ENCODE data around the gene CALML5.

DNA sequence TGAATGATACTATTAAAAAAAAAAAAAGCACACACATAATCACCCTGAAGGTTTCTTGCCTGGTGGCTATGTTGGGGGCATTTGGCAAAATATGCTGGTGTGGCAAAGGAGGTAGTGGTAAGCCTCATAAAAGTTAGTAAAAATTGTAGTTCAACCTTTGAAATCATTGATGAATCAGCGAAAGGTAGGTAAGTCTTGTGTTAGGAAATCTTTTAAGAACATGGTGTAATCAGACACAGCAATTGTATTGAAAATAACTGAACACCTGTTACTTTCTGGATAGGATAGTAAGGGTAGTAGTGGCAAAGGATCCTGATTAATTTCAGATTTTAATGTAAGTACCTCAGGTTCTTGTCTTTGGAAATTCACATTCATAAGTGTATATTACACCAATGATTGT, 40.9 kb downstream of the CALML5 start:
- TF ChIP-seq POLR2A (IDR thresholded peaks at IDR 0.05), result no peak
- TF ChIP-seq, protein P1, sequence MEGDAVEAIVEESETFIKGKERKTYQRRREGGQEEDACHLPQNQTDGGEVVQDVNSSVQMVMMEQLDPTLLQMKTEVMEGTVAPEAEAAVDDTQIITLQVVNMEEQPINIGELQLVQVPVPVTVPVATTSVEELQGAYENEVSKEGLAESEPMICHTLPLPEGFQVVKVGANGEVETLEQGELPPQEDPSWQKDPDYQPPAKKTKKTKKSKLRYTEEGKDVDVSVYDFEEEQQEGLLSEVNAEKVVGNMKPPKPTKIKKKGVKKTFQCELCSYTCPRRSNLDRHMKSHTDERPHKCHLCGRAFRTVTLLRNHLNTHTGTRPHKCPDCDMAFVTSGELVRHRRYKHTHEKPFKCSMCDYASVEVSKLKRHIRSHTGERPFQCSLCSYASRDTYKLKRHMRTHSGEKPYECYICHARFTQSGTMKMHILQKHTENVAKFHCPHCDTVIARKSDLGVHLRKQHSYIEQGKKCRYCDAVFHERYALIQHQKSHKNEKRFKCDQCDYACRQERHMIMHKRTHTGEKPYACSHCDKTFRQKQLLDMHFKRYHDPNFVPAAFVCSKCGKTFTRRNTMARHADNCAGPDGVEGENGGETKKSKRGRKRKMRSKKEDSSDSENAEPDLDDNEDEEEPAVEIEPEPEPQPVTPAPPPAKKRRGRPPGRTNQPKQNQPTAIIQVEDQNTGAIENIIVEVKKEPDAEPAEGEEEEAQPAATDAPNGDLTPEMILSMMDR (IDR thresholded peaks at IDR 0.05), result no peak

All from thyroid gland (tissue), 4 donors.